ENCODE measurements around the gene FKRP. TPM values are rescaled to one million over a fixed set of nuclear protein-coding genes. Genes with fewer than 3 reads are reported as not detected.
A peak's percentile ranks its signal among the peaks of the same experiment; 100 is the strongest.

FKRP gene
- total RNA-seq, 5 donors from 2014 or later (not counting 1 experiment from before 2014, with no cell fraction given), result 17.8 to 35.3 (median 23.6) TPM

DNA sequence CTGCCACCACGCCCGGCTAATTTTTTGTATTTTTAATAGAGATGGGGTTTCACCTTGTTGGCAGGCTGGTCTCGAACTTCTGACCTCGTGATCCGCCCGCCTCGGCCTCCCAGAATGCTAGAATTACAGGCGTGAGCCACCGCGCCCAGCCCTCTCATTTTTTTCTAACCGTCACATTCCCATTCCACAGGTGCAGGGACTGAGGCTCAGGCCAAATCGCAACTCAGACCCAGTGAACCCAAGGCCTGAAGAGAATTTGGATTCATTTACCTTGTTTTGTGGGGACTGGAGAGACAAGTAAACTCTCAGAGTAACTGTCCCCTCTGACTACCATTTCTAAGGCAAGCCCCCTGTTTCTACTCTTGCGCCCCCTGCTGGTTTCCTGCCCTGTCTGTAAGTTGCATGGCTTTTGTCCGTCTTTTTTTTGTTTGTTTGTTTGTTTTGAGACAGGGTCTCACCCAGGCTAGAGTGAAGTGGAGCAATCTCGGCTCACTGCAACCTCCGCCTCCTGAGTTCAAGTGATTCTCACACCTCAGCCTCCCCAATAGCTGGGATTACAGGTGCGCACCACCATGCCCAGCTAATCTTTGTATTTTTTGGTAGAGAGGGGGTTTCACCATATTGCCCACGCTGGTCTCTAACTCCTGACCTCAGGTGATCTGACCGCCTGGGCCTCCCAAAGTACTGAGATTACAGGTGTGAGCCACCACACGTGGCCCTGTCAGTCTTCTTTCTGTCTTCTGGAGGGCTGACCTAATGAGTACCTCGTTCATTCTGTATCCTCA is 2.7 kb downstream of the FKRP start:
- DNase-seq (peak in 34 of 35 experiments; percentile 35 to 81 (median 66)), ATAC-seq (replicated peaks in 1 of 4) (no peak)
- no peaks in the 10 kb centered on the region for H3K9me3 Mint-ChIP-seq
- peaks cover 35 to 39% (median 37%) of the 10 kb centered on the region in 3 donors for H3K4me1 Mint-ChIP-seq
- Histone ChIP-seq H3K4me3 (ENCODE audit: control insufficient read depth in 1 of 2, extremely low read depth in 1 of 2, low read length in 1 of 2) (no peak overlapping the region), H3K27ac (ENCODE audit: low read length) (no peak overlapping the region), H3K27me3 (replicated peaks in 1 of 2; ENCODE audit: control insufficient read depth in 2 of 2, extremely low read depth in 1 of 2, insufficient read depth in 2 of 2, low read length in 1 of 2) (no peaks in the 10 kb centered on the region), H3K9me3 (no peaks in the 10 kb centered on the region), H3K36me3 (ENCODE audit: control insufficient read depth in 2 of 2, extremely low read depth in 1 of 2, insufficient read depth in 1 of 2, low read length in 1 of 2) (peaks cover 3 to 4% of the 10 kb centered on the region in 2 donors), H3K4me1 (ENCODE audit: control insufficient read depth in 1 of 2, extremely low read depth in 1 of 2, insufficient read depth in 2 of 2, low read length in 2 of 2) (peaks cover 13 to 40% of the 10 kb centered on the region in 2 experiments)
- CTCF ChIA-PET, result interaction anchor here in 1 of 2 donors (0.7 to 1.5 kb wide), 2 partner anchors 92 to 508 kb away, joined by 3 to 15 read pairs; no protein-coding TSS in a partner anchor
- H3K27me3 Mint-ChIP-seq, result no peaks in the 10 kb centered on the region
- 95% methylated on average over 10 of the region's 21 CpGs for WGBS (ENCODE audit: insufficient coverage)
- peak overlapping the region; percentile 0 to 61 for H3K27ac Mint-ChIP-seq
- peak overlapping the region; percentile 67 to 83 (median 77) for H3K4me3 Mint-ChIP-seq
- H3K36me3 Mint-ChIP-seq, result peaks cover 18% of the 10 kb centered on the region
- POLR2A ChIA-PET, result interaction anchor here in 1 of 2 donors (0.6 kb wide), 1 partner anchor 325 kb away, joined by 9 read pairs; no protein-coding TSS in a partner anchor

DNA sequence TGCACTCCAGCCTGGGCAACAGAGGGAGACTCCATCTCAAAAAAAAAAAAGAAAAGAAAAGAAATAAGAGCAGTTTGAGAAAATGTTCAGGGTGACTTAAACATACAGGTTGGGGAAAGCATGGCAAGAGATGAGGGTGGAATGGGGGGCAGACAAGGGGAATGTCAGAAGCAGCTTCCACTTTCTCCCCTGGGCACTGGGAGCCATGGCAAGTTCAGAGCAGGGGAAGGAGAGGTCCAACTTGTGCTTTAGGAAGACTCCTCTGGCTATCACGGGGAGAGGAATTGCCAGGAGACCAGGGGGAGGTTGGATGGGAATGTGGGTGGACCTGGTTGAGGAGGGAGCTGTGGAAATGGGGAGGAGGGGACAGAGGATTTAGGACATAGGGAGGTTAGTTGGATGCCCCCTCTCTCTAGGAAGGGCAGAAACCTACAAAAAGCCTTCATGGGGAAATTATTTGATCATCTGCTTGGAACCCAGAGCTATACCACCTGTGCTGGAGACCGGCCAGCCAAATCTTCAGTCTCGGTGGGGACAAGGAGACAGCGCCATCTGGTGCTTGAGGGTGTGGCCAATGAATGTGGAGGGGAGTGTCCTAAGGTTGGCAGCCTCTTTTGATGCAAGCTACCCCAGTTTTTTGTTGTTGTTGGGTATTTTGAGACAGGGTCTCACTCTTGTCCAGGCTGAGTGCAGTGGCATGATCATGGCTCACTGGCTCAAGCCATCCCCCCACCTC is 7.7 kb downstream of the FKRP start:
- peak overlapping the region in 1 of 2 donors; percentile 19 for H3K27ac Mint-ChIP-seq
- no peak overlapping the region for H3K4me3 ChIP-seq (ENCODE audit: control insufficient read depth in 1 of 2, extremely low read depth in 1 of 2, low read length in 1 of 2)
- H3K27ac ChIP-seq (ENCODE audit: low read length), result no peak overlapping the region
- no peaks in the 10 kb centered on the region for H3K27me3 ChIP-seq (replicated peaks in 1 of 2; ENCODE audit: control insufficient read depth in 2 of 2, extremely low read depth in 1 of 2, insufficient read depth in 2 of 2, low read length in 1 of 2)
- peaks cover 15% of the 10 kb centered on the region for H3K36me3 Mint-ChIP-seq
- DNase-seq (peak; percentile 42 to 80 (median 67)), ATAC-seq (replicated peaks in 1 of 4) (peak; percentile 76 to 85 (median 78))
- peaks cover 0 to 21% of the 10 kb centered on the region in 2 experiments for H3K4me1 ChIP-seq (ENCODE audit: control insufficient read depth in 1 of 2, extremely low read depth in 1 of 2, insufficient read depth in 2 of 2, low read length in 2 of 2)
- H3K36me3 ChIP-seq (ENCODE audit: control insufficient read depth in 2 of 2, extremely low read depth in 1 of 2, insufficient read depth in 1 of 2, low read length in 1 of 2), result peaks cover 4 to 8% of the 10 kb centered on the region in 2 donors
- H3K27me3 Mint-ChIP-seq, result no peaks in the 10 kb centered on the region
- ChIA-PET POLR2A (interaction anchor here in 1 of 2 donors (0.6 kb wide), 1 partner anchor 158 kb away, joined by 5 read pairs; no protein-coding TSS in a partner anchor), CTCF (interaction anchor here (0.5 to 1.3 kb wide), 12 partner anchors 11 to 749 kb away, joined by 3 to 6 read pairs (median 3); no protein-coding TSS in a partner anchor)
- no peaks in the 10 kb centered on the region for H3K9me3 ChIP-seq
- peaks cover 11 to 15% (median 12%) of the 10 kb centered on the region in 3 donors for H3K4me1 Mint-ChIP-seq
- WGBS (ENCODE audit: insufficient coverage), result 13% methylated on average over 3 of the region's 4 CpGs
- H3K9me3 Mint-ChIP-seq, result no peaks in the 10 kb centered on the region
- no peak overlapping the region for H3K4me3 Mint-ChIP-seq

DNA sequence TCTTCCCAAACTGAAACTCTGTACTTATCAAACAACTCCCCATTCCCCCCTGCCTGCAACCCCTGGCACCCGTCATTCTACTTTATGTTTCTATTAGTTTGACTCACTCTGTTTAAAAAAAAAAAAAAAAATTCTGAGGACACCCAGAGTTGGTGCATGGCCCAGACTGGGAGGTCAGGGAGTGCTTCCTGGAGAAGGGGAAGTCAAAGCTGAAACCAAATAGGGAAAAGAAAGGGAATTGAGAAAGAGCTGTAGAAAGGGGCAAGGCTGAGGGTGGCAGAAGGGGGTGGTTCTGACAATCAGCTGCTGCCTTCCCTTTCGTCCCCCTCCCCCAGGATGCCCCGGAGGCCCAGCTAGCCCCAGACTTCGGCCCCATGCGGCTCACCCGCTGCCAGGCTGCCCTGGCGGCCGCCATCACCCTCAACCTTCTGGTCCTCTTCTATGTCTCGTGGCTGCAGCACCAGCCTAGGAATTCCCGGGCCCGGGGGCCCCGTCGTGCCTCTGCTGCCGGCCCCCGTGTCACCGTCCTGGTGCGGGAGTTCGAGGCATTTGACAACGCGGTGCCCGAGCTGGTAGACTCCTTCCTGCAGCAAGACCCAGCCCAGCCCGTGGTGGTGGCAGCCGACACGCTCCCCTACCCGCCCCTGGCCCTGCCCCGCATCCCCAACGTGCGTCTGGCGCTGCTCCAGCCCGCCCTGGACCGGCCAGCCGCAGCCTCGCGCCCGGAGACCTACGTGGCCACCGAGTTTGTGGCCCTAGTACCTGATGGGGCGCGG is 9.4 kb downstream of the FKRP start:
- DNase-seq, result no peak
- no peaks in the 10 kb centered on the region for H3K9me3 Mint-ChIP-seq
- ATAC-seq (replicated peaks in 1 of 4), result no peak
- CTCF ChIA-PET, result interaction anchor here (0.5 to 1.7 kb wide), 3 partner anchors 72 to 85 kb away, joined by 3 to 6 read pairs (median 3); no protein-coding TSS in a partner anchor
- H3K27ac Mint-ChIP-seq, result no peak overlapping the region
- H3K9me3 ChIP-seq, result no peaks in the 10 kb centered on the region
- no peaks in the 10 kb centered on the region for H3K27me3 ChIP-seq (replicated peaks in 1 of 2; ENCODE audit: control insufficient read depth in 2 of 2, extremely low read depth in 1 of 2, insufficient read depth in 2 of 2, low read length in 1 of 2)
- H3K36me3 Mint-ChIP-seq, result peaks cover 10% of the 10 kb centered on the region
- 95% methylated on average over 34 of the region's 39 CpGs for WGBS (ENCODE audit: insufficient coverage)
- no peaks in the 10 kb centered on the region for H3K27me3 Mint-ChIP-seq
- H3K4me3 Mint-ChIP-seq, result no peak overlapping the region
- H3K36me3 ChIP-seq (ENCODE audit: control insufficient read depth in 2 of 2, extremely low read depth in 1 of 2, insufficient read depth in 1 of 2, low read length in 1 of 2), result peaks cover 0 to 5% of the 10 kb centered on the region in 2 donors
- H3K4me1 Mint-ChIP-seq, result peaks cover 9 to 12% (median 12%) of the 10 kb centered on the region in 3 donors
- H3K4me3 ChIP-seq (ENCODE audit: control insufficient read depth in 1 of 2, extremely low read depth in 1 of 2, low read length in 1 of 2), result no peak overlapping the region
- H3K27ac ChIP-seq (ENCODE audit: low read length), result no peak overlapping the region
- peaks cover 0 to 18% of the 10 kb centered on the region in 2 experiments for H3K4me1 ChIP-seq (ENCODE audit: control insufficient read depth in 1 of 2, extremely low read depth in 1 of 2, insufficient read depth in 2 of 2, low read length in 2 of 2)
- POLR2A ChIA-PET, result interaction anchor here in 1 of 2 donors (0.7 kb wide), 1 partner anchor 111 kb away, joined by 3 read pairs; no protein-coding TSS in a partner anchor

DNA sequence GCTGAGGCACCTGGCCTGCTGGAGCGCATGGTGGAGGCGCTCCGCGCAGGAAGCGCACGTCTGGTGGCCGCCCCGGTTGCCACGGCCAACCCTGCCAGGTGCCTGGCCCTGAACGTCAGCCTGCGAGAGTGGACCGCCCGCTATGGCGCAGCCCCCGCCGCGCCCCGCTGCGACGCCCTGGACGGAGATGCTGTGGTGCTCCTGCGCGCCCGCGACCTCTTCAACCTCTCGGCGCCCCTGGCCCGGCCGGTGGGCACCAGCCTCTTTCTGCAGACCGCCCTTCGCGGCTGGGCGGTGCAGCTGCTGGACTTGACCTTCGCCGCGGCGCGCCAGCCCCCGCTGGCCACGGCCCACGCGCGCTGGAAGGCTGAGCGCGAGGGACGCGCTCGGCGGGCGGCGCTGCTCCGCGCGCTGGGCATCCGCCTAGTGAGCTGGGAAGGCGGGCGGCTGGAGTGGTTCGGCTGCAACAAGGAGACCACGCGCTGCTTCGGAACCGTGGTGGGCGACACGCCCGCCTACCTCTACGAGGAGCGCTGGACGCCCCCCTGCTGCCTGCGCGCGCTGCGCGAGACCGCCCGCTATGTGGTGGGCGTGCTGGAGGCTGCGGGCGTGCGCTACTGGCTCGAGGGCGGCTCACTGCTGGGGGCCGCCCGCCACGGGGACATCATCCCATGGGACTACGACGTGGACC is 10.1 kb downstream of the FKRP start:
- Histone ChIP-seq H3K36me3 (ENCODE audit: control insufficient read depth in 2 of 2, extremely low read depth in 1 of 2, insufficient read depth in 1 of 2, low read length in 1 of 2) (peaks cover 0 to 5% of the 10 kb centered on the region in 2 donors), H3K27me3 (replicated peaks in 1 of 2; ENCODE audit: control insufficient read depth in 2 of 2, extremely low read depth in 1 of 2, insufficient read depth in 2 of 2, low read length in 1 of 2) (no peaks in the 10 kb centered on the region), H3K27ac (ENCODE audit: low read length) (no peak overlapping the region), H3K4me1 (ENCODE audit: control insufficient read depth in 1 of 2, extremely low read depth in 1 of 2, insufficient read depth in 2 of 2, low read length in 2 of 2) (peaks cover 0 to 18% of the 10 kb centered on the region in 2 experiments), H3K4me3 (ENCODE audit: control insufficient read depth in 1 of 2, extremely low read depth in 1 of 2, low read length in 1 of 2) (no peak overlapping the region), H3K9me3 (no peaks in the 10 kb centered on the region)
- CTCF ChIA-PET, result interaction anchor here (0.5 to 1.7 kb wide), 2 partner anchors 71 to 84 kb away, joined by 3 to 6 read pairs; no protein-coding TSS in a partner anchor
- Mint-ChIP-seq H3K4me1 (peaks cover 9 to 12% (median 12%) of the 10 kb centered on the region in 3 donors), H3K27me3 (no peaks in the 10 kb centered on the region), H3K9me3 (no peaks in the 10 kb centered on the region), H3K4me3 (no peak overlapping the region), H3K36me3 (peaks cover 7% of the 10 kb centered on the region), H3K27ac (no peak overlapping the region)
- no peak for DNase-seq
- whole genome bisulfite sequencing (ENCODE audit: insufficient coverage), result 97% methylated on average over 79 of the region's 86 CpGs
- POLR2A ChIA-PET, result interaction anchor here in 1 of 2 donors (0.7 kb wide), 1 partner anchor 112 kb away, joined by 3 read pairs; no protein-coding TSS in a partner anchor
- ATAC-seq (replicated peaks in 1 of 4), result no peak

DNA sequence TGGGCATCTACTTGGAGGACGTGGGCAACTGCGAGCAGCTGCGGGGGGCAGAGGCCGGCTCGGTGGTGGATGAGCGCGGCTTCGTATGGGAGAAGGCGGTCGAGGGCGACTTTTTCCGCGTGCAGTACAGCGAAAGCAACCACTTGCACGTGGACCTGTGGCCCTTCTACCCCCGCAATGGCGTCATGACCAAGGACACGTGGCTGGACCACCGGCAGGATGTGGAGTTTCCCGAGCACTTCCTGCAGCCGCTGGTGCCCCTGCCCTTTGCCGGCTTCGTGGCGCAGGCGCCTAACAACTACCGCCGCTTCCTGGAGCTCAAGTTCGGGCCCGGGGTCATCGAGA is 10.7 kb downstream of the FKRP start:
- Histone ChIP-seq H3K27ac (ENCODE audit: low read length) (no peak overlapping the region), H3K36me3 (ENCODE audit: control insufficient read depth in 2 of 2, extremely low read depth in 1 of 2, insufficient read depth in 1 of 2, low read length in 1 of 2) (peaks cover 0 to 5% of the 10 kb centered on the region in 2 donors), H3K4me3 (ENCODE audit: control insufficient read depth in 1 of 2, extremely low read depth in 1 of 2, low read length in 1 of 2) (no peak overlapping the region), H3K27me3 (replicated peaks in 1 of 2; ENCODE audit: control insufficient read depth in 2 of 2, extremely low read depth in 1 of 2, insufficient read depth in 2 of 2, low read length in 1 of 2) (no peaks in the 10 kb centered on the region), H3K9me3 (no peaks in the 10 kb centered on the region), H3K4me1 (ENCODE audit: control insufficient read depth in 1 of 2, extremely low read depth in 1 of 2, insufficient read depth in 2 of 2, low read length in 2 of 2) (peaks cover 0 to 18% of the 10 kb centered on the region in 2 experiments)
- Mint-ChIP-seq H3K4me1 (peaks cover 9 to 12% (median 12%) of the 10 kb centered on the region in 3 donors), H3K36me3 (peaks cover 7% of the 10 kb centered on the region), H3K4me3 (no peak overlapping the region), H3K9me3 (no peaks in the 10 kb centered on the region), H3K27ac (no peak overlapping the region), H3K27me3 (no peaks in the 10 kb centered on the region)
- ATAC-seq (replicated peaks in 1 of 4) (no peak), DNase-seq (no peak)
- WGBS (ENCODE audit: insufficient coverage), result 80% methylated on average over 30 of the region's 30 CpGs
- CTCF ChIA-PET, result interaction anchor here in 1 of 2 donors (1.7 kb wide), 1 partner anchor 84 kb away, joined by 3 read pairs; no protein-coding TSS in a partner anchor
- POLR2A ChIA-PET, result no interaction called here

Measured in T-cell (primary cell).